Stimulated activated memory B cell treated with anti-CD40 and anti-IgM and Interleukin-4, amounts not matched to agents 10 μg/mL and 1 μg/mL and 100 μg/mL, for 72 hours (primary cell): ENCODE measurements around the gene APOA5.

Experiments used
- ATAC-seq: fragments of 150-1000 bp; cut with Tn5 transposase; 2 replicates; pipeline ENCODE4 v1.10.0; 2021
- H3K27ac Mint-ChIP-seq: one replicate; pipeline ENCODE4 v1.8.0; 2022; ENCODE audit warnings: mild to moderate bottlenecking, mixed read lengths
- H3K27me3 Mint-ChIP-seq: one replicate; pipeline ENCODE4 v1.8.0; 2022; ENCODE audit warnings: mixed read lengths
- H3K36me3 Mint-ChIP-seq: one replicate; pipeline ENCODE4 v1.8.0; 2022; ENCODE audit warnings: mixed read lengths
- H3K4me1 Mint-ChIP-seq: one replicate; pipeline ENCODE4 v1.8.0; 2022; ENCODE audit warnings: mixed read lengths
- H3K4me3 Mint-ChIP-seq: one replicate; pipeline ENCODE4 v1.8.0; 2022; ENCODE audit warnings: mild to moderate bottlenecking, moderate library complexity, mixed read lengths
- H3K9me3 Mint-ChIP-seq: one replicate; pipeline ENCODE4 v1.8.0; 2022; ENCODE audit warnings: mixed read lengths

APOA5 gene

DNA sequence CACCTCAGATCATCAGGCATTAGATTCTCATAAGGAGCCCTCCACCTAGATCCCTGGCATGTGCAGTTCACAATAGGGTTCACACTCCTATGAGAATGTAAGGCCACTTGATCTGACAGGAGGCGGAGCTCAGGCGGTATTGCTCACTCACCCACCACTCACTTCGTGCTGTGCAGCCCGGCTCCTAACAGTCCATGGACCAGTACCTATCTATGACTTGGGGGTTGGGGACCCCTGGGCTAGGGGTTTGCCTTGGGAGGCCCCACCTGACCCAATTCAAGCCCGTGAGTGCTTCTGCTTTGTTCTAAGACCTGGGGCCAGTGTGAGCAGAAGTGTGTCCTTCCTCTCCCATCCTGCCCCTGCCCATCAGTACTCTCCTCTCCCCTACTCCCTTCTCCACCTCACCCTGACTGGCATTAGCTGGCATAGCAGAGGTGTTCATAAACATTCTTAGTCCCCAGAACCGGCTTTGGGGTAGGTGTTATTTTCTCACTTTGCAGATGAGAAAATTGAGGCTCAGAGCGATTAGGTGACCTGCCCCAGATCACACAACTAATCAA, 40.2 kb upstream of the APOA5 start:
- Mint-ChIP-seq H3K4me3 (no peak overlapping the region), H3K4me1 (peaks cover 19% of the 10 kb centered on the region), H3K27me3 (peaks cover 11% of the 10 kb centered on the region)

DNA sequence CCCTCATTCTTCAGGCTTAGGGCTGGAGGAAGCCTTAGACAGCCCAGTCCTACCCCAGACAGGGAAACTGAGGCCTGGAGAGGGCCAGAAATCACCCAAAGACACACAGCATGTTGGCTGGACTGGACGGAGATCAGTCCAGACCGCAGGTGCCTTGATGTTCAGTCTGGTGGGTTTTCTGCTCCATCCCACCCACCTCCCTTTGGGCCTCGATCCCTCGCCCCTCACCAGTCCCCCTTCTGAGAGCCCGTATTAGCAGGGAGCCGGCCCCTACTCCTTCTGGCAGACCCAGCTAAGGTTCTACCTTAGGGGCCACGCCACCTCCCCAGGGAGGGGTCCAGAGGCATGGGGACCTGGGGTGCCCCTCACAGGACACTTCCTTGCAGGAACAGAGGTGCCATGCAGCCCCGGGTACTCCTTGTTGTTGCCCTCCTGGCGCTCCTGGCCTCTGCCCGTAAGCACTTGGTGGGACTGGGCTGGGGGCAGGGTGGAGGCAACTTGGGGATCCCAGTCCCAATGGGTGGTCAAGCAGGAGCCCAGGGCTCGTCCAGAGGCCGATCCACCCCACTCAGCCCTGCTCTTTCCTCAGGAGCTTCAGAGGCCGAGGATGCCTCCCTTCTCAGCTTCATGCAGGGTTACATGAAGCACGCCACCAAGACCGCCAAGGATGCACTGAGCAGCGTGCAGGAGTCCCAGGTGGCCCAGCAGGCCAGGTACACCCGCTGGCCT, 38.7 kb upstream of the APOA5 start:
- Mint-ChIP-seq H3K27me3 (peaks cover 11% of the 10 kb centered on the region), H3K4me1 (peaks cover 8% of the 10 kb centered on the region), H3K4me3 (no peak overlapping the region), H3K27ac (no peak overlapping the region), H3K36me3 (no peaks in the 10 kb centered on the region), H3K9me3 (no peaks in the 10 kb centered on the region)
- no peak for ATAC-seq

More for the DNA sequence above, 40.2 kb upstream of the APOA5 start:
- Mint-ChIP-seq H3K9me3 (no peaks in the 10 kb centered on the region), H3K27ac (no peak overlapping the region), H3K36me3 (no peaks in the 10 kb centered on the region)
- ATAC-seq, result no peak

GRCh38 chr11:116829525-116830183, 38.0 kb upstream of the APOA5 start, which contains the start of gene APOC3:
Gene APOC3, plus strand, starts transcription at chr11:116829907. Its CDS starts 676 bp downstream, at chr11:116830583.
- H3K36me3 Mint-ChIP-seq, result no peaks in the 10 kb centered on the region
- H3K27ac Mint-ChIP-seq, result no peak within 1 kb of the TSS
- H3K4me1 Mint-ChIP-seq, result peaks cover 1% of the 10 kb centered on the region
- ATAC-seq, result no peak
- H3K27me3 Mint-ChIP-seq, result peaks cover 11% of the 10 kb centered on the region
- no peak within 1 kb of the TSS for H3K4me3 Mint-ChIP-seq
- no peaks in the 10 kb centered on the region for H3K9me3 Mint-ChIP-seq

- ATAC-seq, result no peak
- Mint-ChIP-seq H3K36me3 (no peaks in the 10 kb centered on the region), H3K27ac (no peak overlapping the region), H3K4me1 (no peaks in the 10 kb centered on the region), H3K4me3 (no peak overlapping the region), H3K9me3 (no peaks in the 10 kb centered on the region), H3K27me3 (peaks cover 11% of the 10 kb centered on the region)
Observed at GRCh38 chr11:116828632-116829524, 37.2 kb upstream of the APOA5 start.

- no peaks in the 10 kb centered on the region for H3K9me3 Mint-ChIP-seq
- peaks cover 11% of the 10 kb centered on the region for H3K27me3 Mint-ChIP-seq
- H3K27ac Mint-ChIP-seq, result no peak overlapping the region
- no peaks in the 10 kb centered on the region for H3K36me3 Mint-ChIP-seq
- H3K4me1 Mint-ChIP-seq, result no peaks in the 10 kb centered on the region
- no peak overlapping the region for H3K4me3 Mint-ChIP-seq
- no peak for ATAC-seq
Observed at GRCh38 chr11:116827461-116827860, 35.8 kb upstream of the APOA5 start.

- no peak for ATAC-seq
- Mint-ChIP-seq H3K27ac (no peak overlapping the region), H3K27me3 (peaks cover 11% of the 10 kb centered on the region)
Observed at GRCh38 chr11:116826751-116827431, 35.2 kb upstream of the APOA5 start.

DNA sequence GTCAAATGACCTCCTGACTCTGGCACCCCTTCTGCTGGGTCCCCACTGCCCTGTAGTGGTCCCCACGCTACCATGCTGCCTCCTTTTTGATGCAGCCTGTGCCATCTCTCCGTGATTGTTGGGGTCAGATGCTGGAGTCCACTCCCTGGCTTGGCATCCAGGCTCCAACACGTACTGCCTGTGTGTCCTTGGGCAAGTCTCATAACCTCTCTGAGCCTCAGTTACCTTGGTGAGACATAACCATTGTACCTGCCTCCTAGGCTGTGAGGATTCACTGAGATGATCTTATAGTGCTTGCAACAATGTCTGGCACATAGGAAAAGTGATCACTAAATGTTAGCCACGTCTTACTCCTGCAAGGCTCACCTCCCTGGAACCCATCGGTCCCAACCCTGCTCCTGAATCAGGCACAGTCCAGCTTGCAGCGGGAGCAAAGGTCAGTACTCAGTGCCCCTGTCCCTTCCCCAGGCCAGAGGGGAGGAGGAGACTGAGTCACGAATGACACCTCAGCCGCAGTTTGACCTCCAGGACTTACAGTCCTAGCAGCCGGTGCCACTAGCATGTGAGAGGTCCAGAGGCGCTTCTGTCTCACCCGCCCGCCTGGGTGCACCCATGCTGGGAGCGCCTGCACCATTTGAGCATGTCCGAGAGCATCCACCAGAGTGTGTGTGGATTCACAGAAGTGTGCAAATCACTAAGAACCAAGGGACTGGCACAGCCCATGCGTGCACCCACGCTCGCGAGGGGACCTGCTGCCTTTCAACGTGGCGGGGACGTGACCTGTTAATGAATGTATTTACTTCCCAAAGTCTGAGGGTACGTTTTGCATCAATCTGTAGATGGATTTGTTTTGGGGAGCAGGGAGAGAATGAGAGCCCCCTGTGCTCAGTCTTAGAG, 34.4 kb upstream of the APOA5 start:
- H3K9me3 Mint-ChIP-seq, result no peaks in the 10 kb centered on the region
- H3K36me3 Mint-ChIP-seq, result no peaks in the 10 kb centered on the region
- no peaks in the 10 kb centered on the region for H3K4me1 Mint-ChIP-seq
- ATAC-seq, result no peak
- H3K4me3 Mint-ChIP-seq, result no peak overlapping the region
- peaks cover 6% of the 10 kb centered on the region for H3K27me3 Mint-ChIP-seq
- H3K27ac Mint-ChIP-seq, result no peak overlapping the region

More at GRCh38 chr11:116826751-116827431, 35.2 kb upstream of the APOA5 start:
- Mint-ChIP-seq H3K4me1 (no peaks in the 10 kb centered on the region), H3K9me3 (no peaks in the 10 kb centered on the region), H3K4me3 (no peak overlapping the region), H3K36me3 (no peaks in the 10 kb centered on the region)

GRCh38 chr11:116825434-116825833, 33.8 kb upstream of the APOA5 start:
- H3K9me3 Mint-ChIP-seq, result no peaks in the 10 kb centered on the region
- H3K4me3 Mint-ChIP-seq, result no peak overlapping the region
- H3K4me1 Mint-ChIP-seq, result no peaks in the 10 kb centered on the region
- H3K27me3 Mint-ChIP-seq, result no peaks in the 10 kb centered on the region
- H3K27ac Mint-ChIP-seq, result no peak overlapping the region
- ATAC-seq, result no peak
- H3K36me3 Mint-ChIP-seq, result no peaks in the 10 kb centered on the region

- no peak within 1 kb of the TSS for H3K27ac Mint-ChIP-seq
- no peaks in the 10 kb centered on the region for H3K4me1 Mint-ChIP-seq
- no peak for ATAC-seq
- no peaks in the 10 kb centered on the region for H3K9me3 Mint-ChIP-seq
- H3K4me3 Mint-ChIP-seq, result no peak within 1 kb of the TSS
- no peaks in the 10 kb centered on the region for H3K27me3 Mint-ChIP-seq
- H3K36me3 Mint-ChIP-seq, result no peaks in the 10 kb centered on the region
Observed at GRCh38 chr11:116823031-116823843, 31.6 kb upstream of the APOA5 start, which contains the start of gene APOA4. Gene APOA4, minus strand, starts transcription at chr11:116823304. Its CDS starts 113 bp downstream, at chr11:116823191.

DNA sequence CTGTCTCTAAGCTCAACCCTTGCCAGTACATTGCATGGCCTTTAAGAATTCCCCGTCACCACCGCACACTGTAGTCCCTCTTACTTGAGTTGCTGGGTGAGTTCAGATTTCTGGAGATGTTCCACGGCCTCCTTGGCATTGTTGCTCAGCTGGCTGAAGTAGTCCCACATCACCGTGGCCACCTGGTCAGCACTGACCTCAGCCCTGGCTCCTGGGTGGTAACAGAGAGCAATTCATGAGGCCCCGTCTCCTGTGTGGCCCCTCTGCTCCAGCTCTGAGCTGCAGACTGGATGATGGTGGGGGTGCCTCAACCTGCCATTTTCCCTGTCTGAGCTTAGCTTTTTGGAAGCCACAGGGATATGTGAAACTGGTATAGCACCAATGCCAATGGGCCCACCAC, 30.9 kb upstream of the APOA5 start:
- no peak overlapping the region for H3K4me3 Mint-ChIP-seq
- H3K4me1 Mint-ChIP-seq, result no peaks in the 10 kb centered on the region
- H3K9me3 Mint-ChIP-seq, result no peaks in the 10 kb centered on the region
- H3K36me3 Mint-ChIP-seq, result no peaks in the 10 kb centered on the region
- ATAC-seq, result no peak
- H3K27me3 Mint-ChIP-seq, result no peaks in the 10 kb centered on the region
- H3K27ac Mint-ChIP-seq, result no peak overlapping the region

DNA sequence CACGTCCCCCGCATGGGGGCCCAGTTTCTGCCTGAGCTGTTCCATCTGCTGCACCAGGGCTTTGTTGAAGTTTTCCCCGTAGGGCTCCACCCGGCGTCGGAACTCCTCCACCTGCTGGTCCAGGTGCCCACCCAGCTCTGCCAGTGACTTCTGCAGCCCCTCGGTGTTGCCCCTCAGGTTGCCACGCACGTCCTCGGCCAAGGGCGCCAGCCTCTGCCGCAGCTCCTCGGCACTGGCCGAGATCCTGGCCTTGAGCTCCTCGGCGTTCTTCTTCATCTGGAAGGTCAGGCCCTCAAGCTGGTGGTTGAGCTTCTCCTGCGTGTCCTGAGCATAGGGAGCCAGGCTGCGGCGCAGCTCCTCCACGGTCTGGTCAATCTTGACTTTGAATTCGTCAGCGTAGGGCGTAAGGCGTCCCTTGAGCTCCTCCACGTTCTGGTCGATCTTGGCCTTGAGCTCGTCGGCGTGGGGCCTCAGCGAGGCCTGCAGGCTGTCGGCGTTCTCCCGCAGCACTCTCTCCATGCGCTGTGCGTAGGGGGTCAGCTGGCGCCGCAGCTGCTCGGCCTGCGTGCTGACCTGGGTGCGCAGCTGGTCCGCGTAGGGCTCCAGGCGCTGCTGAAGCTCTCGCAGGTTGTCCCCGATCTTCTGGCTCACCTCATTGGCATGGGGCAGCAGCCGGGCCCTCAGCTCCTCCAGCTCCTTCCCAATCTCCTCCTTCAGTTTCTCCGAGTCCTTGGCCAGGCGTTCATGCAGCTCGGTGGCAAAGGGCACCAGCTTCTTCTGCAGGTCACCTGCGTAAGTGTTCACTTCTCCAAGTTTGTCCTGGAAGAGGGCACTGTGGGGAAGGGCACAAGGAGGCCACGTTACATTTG, 29.6 kb upstream of the APOA5 start:
- no peak overlapping the region for H3K27ac Mint-ChIP-seq
- no peaks in the 10 kb centered on the region for H3K27me3 Mint-ChIP-seq
- no peaks in the 10 kb centered on the region for H3K9me3 Mint-ChIP-seq
- H3K4me1 Mint-ChIP-seq, result no peaks in the 10 kb centered on the region
- no peaks in the 10 kb centered on the region for H3K36me3 Mint-ChIP-seq
- H3K4me3 Mint-ChIP-seq, result no peak overlapping the region
- no peak for ATAC-seq

GRCh38 chr11:116819049-116819448, 27.4 kb upstream of the APOA5 start:
- Mint-ChIP-seq H3K4me3 (no peak overlapping the region), H3K36me3 (no peaks in the 10 kb centered on the region), H3K4me1 (no peaks in the 10 kb centered on the region), H3K9me3 (no peaks in the 10 kb centered on the region), H3K27me3 (peaks cover under 1% of the 10 kb centered on the region), H3K27ac (no peak overlapping the region)
- no peak for ATAC-seq
